Gastrocnemius medialis (tissue), 4 donors: ENCODE data around the gene GRM4. TPM values are rescaled to one million over a fixed set of nuclear protein-coding genes. Genes with fewer than 3 reads are reported as not detected.

Experiments
- ATAC-seq, 2 donors: fragments of 150-250 bp; one replicate each; pipeline ENCODE4 v1.9.1; 2016
- DNase-seq, 2 donors: peaks; one replicate each; pipeline ENCODE4 v3.0.0-alpha.2; 2019
- H3K27ac ChIP-seq, 4 donors: fragments of 200-600 bp; sonication (generic); 1 replicate in 1 of 4; 2 replicates in 3 of 4; pipeline ENCODE4 v1.5.1; 2016 to 2018; ENCODE audit warnings: mild to moderate bottlenecking in 2 of 4, moderate library complexity in 1 of 4
- H3K27me3 ChIP-seq, 3 donors: fragments of 200-600 bp; sonication (generic) in 2 of 3; 1 replicate in 1 of 3; 2 replicates in 2 of 3; pipeline versions ENCODE4 v1.5.1 to v1.6.0; 2016 to 2019; ENCODE audit warnings: mild to moderate bottlenecking in 1 of 3, moderate library complexity in 1 of 3
- H3K36me3 ChIP-seq, 2 donors: fragments of 200-600 bp; sonication (generic) in 1 of 2; one replicate each; pipeline ENCODE4 v1.5.1; 2017 to 2018
- H3K4me1 ChIP-seq, 2 donors: fragments of 200-600 bp; sonication (generic) in 1 of 2; one replicate each; pipeline ENCODE4 v1.5.1; 2016 to 2017; ENCODE audit warnings: mild to moderate bottlenecking in 2 of 2
- H3K4me3 ChIP-seq, 4 donors: fragments of 200-600 bp; sonication (generic) in 3 of 4; 1 replicate in 1 of 4; 2 replicates in 3 of 4; pipeline ENCODE4 v1.5.1; 2016 to 2019; ENCODE audit warnings: mild to moderate bottlenecking in 2 of 4
- H3K9me3 ChIP-seq, 3 donors: fragments of 200-600 bp; sonication (generic) in 2 of 3; 1 replicate in 1 of 3; 2 replicates in 2 of 3; pipeline ENCODE4 v1.5.1; 2016 to 2019
- CTCF ChIP-seq, 5 experiments: fragments of 450-650 bp in 3 of 5; fragments of 200-600 bp in 2 of 5; sonication (generic) in 2 of 5; IDR thresholded peaks in 4 of 5; conservative IDR thresholded peaks in 1 of 5; 1 replicate in 4 of 5; 2 replicates in 1 of 5; pipeline ENCODE4 v1.5.1; 2016 to 2019; ENCODE audit warnings: antibody characterized with exemption in 5 of 5, mild to moderate bottlenecking in 3 of 5, moderate library complexity in 3 of 5
- POLR2A ChIP-seq, 2 donors: fragments of 450-650 bp; IDR thresholded peaks; one replicate each; pipeline ENCODE4 v1.6.1; 2017; ENCODE audit warnings: antibody characterized with exemption in 2 of 2, mild to moderate bottlenecking in 2 of 2, moderate library complexity in 2 of 2
- in situ Hi-C, 4 donors: fragments of 200-750 bp; cut with MboI; loops; one replicate each; pipeline versions ENCODE4 v1.15.0 to v1.8.0; 2017; ENCODE audit warnings: low sequenced_read_pairs in 4 of 4
- intact Hi-C: fragments of 100-400 bp; cut with DNase I; formaldehyde crosslinking; loops from one replicate; pipeline ENCODE4 v1.15.1; 2023; ENCODE audit warnings: low total_unique reads
- total RNA-seq, 4 donors: library from RNA; depleted of rRNA; stranded (reverse); fragments of >200 nt; gene quantifications; one replicate each; pipeline versions ENCODE4 v1.1.0 to v1.2.3, GENCODE V29; 2016

GRM4 gene
- total RNA-seq, 4 donors from 2014 or later = 0.03 TPM; not detected in 3

- peaks cover under 1 to 1% (median under 1%) of the 10 kb centered on the region in 3 donors for H3K27me3 ChIP-seq
- in situ Hi-C loops (no loop called here), intact Hi-C loops (no loop called here)
Measured at GRCh38 chr6:34073540-34073939, 72.3 kb downstream of the GRM4 start.

GRCh38 chr6:34072727-34073126 is 73.2 kb downstream of the GRM4 start:
- H3K27me3 ChIP-seq = peaks cover 0 to 8% (median 4%) of the 10 kb centered on the region in 3 donors
- no peaks in the 10 kb centered on the region for H3K36me3 ChIP-seq
- no peak overlapping the region for H3K27ac ChIP-seq
- H3K4me3 ChIP-seq = no peak overlapping the region
- TF ChIP-seq POLR2A (IDR thresholded peaks at IDR 0.05) (no peak), CTCF (IDR thresholded peaks at IDR 0.05 in 4 of 5, conservative IDR thresholded peaks at IDR 0.05 in 1 of 5) (no peak)
- H3K4me1 ChIP-seq = no peaks in the 10 kb centered on the region
- in situ Hi-C loops = no loop called here
- no peaks in the 10 kb centered on the region for H3K9me3 ChIP-seq
- intact Hi-C loops = no loop called here
- DNase-seq (no peak), ATAC-seq (no peak)

More at GRCh38 chr6:34073540-34073939, 72.3 kb downstream of the GRM4 start:
- no peaks in the 10 kb centered on the region for H3K36me3 ChIP-seq
- DNase-seq (no peak), ATAC-seq (no peak)
- no peak overlapping the region for H3K27ac ChIP-seq
- no peak overlapping the region for H3K4me3 ChIP-seq
- H3K4me1 ChIP-seq = no peaks in the 10 kb centered on the region
- no peaks in the 10 kb centered on the region for H3K9me3 ChIP-seq
- TF ChIP-seq POLR2A (IDR thresholded peaks at IDR 0.05) (no peak), CTCF (IDR thresholded peaks at IDR 0.05 in 4 of 5, conservative IDR thresholded peaks at IDR 0.05 in 1 of 5) (no peak)

GRCh38 chr6:34071884-34072379 is 74.0 kb downstream of the GRM4 start:
- Histone ChIP-seq H3K27ac (no peak overlapping the region), H3K36me3 (no peaks in the 10 kb centered on the region), H3K9me3 (no peaks in the 10 kb centered on the region), H3K4me3 (no peak overlapping the region), H3K4me1 (no peaks in the 10 kb centered on the region), H3K27me3 (peaks cover 0 to 10% (median 5%) of the 10 kb centered on the region in 3 donors)
- no peak for ATAC-seq
- DNase-seq = no peak
- TF ChIP-seq POLR2A (IDR thresholded peaks at IDR 0.05) (no peak), CTCF (IDR thresholded peaks at IDR 0.05 in 4 of 5, conservative IDR thresholded peaks at IDR 0.05 in 1 of 5) (no peak)
- intact Hi-C loops (no loop called here), in situ Hi-C loops (no loop called here)

GRCh38 chr6:34071136-34071883 is 74.6 kb downstream of the GRM4 start:
- DNase-seq = no peak
- Histone ChIP-seq H3K36me3 (no peaks in the 10 kb centered on the region), H3K27ac (no peak overlapping the region), H3K4me3 (no peak overlapping the region), H3K27me3 (peaks cover 0 to 16% (median 9%) of the 10 kb centered on the region in 3 donors), H3K9me3 (no peaks in the 10 kb centered on the region), H3K4me1 (no peaks in the 10 kb centered on the region)
- intact Hi-C loops = no loop called here
- TF ChIP-seq CTCF (IDR thresholded peaks at IDR 0.05 in 4 of 5, conservative IDR thresholded peaks at IDR 0.05 in 1 of 5) (no peak), POLR2A (IDR thresholded peaks at IDR 0.05) (no peak)
- in situ Hi-C loops = no loop called here
- ATAC-seq = no peak
